Type B pancreatic cell (in vitro differentiated cells): ENCODE data around the gene ANK3. TPM values are rescaled to one million over a fixed set of nuclear protein-coding genes. Genes with fewer than 3 reads are reported as not detected.
A peak's percentile ranks its signal among the peaks of the same experiment; 100 is the strongest.

Experiments
- DNase-seq: peaks from one replicate; pipeline ENCODE4 v3.0.0; 2021; ENCODE audit warnings: mixed read lengths; ENCODE audit not compliant: unreplicated experiment; ENCODE audit errors: extremely low spot score
- H3K27ac Mint-ChIP-seq: 2 replicates; pipeline ENCODE4 v1.8.0; 2021; ENCODE audit warnings: mild to moderate bottlenecking, mixed read lengths
- H3K27me3 Mint-ChIP-seq: 2 replicates; pipeline ENCODE4 v1.8.0; 2021; ENCODE audit warnings: mixed read lengths
- H3K36me3 Mint-ChIP-seq: 2 replicates; pipeline ENCODE4 v1.8.0; 2021; ENCODE audit warnings: mixed read lengths
- H3K4me1 Mint-ChIP-seq: one replicate; pipeline ENCODE4 v1.8.0; 2021; ENCODE audit warnings: mixed read lengths; ENCODE audit not compliant: unreplicated experiment
- H3K4me3 Mint-ChIP-seq: 2 replicates; pipeline ENCODE4 v1.8.0; 2021; ENCODE audit warnings: mild to moderate bottlenecking, mixed read lengths
- H3K9me3 Mint-ChIP-seq: 2 replicates; pipeline ENCODE4 v1.8.0; 2021; ENCODE audit warnings: mixed read lengths
- total RNA-seq: library from RNA; stranded (reverse); gene quantifications from 2 replicates; pipeline ENCODE4 v1.2.1, GENCODE V29; 2021; ENCODE audit warnings: low replicate concordance
- TF ChIP-seq, protein P1 (sequence below): fragments of 200-600 bp; sonication (generic); conservative IDR thresholded peaks from 2 replicates; pipeline ENCODE4 v1.5.0; 2021; ENCODE audit warnings: antibody characterized with exemption, mild to moderate bottlenecking

Gene ANK3
- total RNA-seq, 1 donor from 2014 or later: 90.2 TPM

- TF ChIP-seq, protein P1, sequence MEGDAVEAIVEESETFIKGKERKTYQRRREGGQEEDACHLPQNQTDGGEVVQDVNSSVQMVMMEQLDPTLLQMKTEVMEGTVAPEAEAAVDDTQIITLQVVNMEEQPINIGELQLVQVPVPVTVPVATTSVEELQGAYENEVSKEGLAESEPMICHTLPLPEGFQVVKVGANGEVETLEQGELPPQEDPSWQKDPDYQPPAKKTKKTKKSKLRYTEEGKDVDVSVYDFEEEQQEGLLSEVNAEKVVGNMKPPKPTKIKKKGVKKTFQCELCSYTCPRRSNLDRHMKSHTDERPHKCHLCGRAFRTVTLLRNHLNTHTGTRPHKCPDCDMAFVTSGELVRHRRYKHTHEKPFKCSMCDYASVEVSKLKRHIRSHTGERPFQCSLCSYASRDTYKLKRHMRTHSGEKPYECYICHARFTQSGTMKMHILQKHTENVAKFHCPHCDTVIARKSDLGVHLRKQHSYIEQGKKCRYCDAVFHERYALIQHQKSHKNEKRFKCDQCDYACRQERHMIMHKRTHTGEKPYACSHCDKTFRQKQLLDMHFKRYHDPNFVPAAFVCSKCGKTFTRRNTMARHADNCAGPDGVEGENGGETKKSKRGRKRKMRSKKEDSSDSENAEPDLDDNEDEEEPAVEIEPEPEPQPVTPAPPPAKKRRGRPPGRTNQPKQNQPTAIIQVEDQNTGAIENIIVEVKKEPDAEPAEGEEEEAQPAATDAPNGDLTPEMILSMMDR: no peak
- no peak for DNase-seq
Observed at GRCh38 chr10:60353519-60354258, 36.0 kb downstream of the ANK3 start.

DNA sequence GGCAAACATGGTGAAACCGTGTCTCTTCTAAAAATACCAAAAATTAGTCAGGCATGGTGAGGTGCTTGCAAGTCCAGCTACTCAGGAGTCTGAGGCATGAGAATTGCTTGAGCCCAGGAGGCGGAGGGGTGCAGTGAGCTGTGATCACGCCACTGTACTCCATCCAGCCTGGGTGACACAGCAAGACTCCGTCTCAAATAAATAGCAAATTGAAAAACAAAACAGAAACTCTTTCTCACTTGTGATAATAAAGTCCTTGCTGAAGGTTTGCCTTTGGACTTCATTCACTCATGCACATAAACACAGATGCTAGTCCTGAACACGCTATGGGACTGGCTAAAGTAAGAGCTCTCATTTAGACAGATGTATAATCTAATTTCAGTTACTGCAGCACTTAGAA, 37.6 kb downstream of the ANK3 start:
- Mint-ChIP-seq H3K27ac (no peak overlapping the region), H3K36me3 (no peaks in the 10 kb centered on the region), H3K4me1 (peaks cover 40% of the 10 kb centered on the region), H3K4me3 (no peak overlapping the region), H3K9me3 (no peaks in the 10 kb centered on the region), H3K27me3 (no peaks in the 10 kb centered on the region)
- TF ChIP-seq, protein P1: no peak
- DNase-seq: no peak

More at GRCh38 chr10:60353519-60354258, 36.0 kb downstream of the ANK3 start:
- H3K4me1 Mint-ChIP-seq: peaks cover 39% of the 10 kb centered on the region
- H3K4me3 Mint-ChIP-seq: no peak overlapping the region
- no peaks in the 10 kb centered on the region for H3K27me3 Mint-ChIP-seq
- H3K36me3 Mint-ChIP-seq: no peaks in the 10 kb centered on the region
- peak overlapping the region; percentile 31 for H3K27ac Mint-ChIP-seq
- no peaks in the 10 kb centered on the region for H3K9me3 Mint-ChIP-seq

- Mint-ChIP-seq H3K36me3 (no peaks in the 10 kb centered on the region), H3K4me3 (no peak overlapping the region), H3K4me1 (peaks cover 40% of the 10 kb centered on the region), H3K27ac (no peak overlapping the region), H3K9me3 (no peaks in the 10 kb centered on the region), H3K27me3 (no peaks in the 10 kb centered on the region)
- DNase-seq: no peak
- TF ChIP-seq, protein P1: no peak
Observed at GRCh38 chr10:60351191-60351853, 38.4 kb downstream of the ANK3 start.

GRCh38 chr10:60350400-60350799, 39.3 kb downstream of the ANK3 start:
- H3K27ac Mint-ChIP-seq: no peak overlapping the region
- H3K9me3 Mint-ChIP-seq: no peaks in the 10 kb centered on the region
- no peaks in the 10 kb centered on the region for H3K27me3 Mint-ChIP-seq
- peaks cover 36% of the 10 kb centered on the region for H3K4me1 Mint-ChIP-seq
- H3K36me3 Mint-ChIP-seq: no peaks in the 10 kb centered on the region
- TF ChIP-seq, protein P1: no peak
- no peak for DNase-seq
- no peak overlapping the region for H3K4me3 Mint-ChIP-seq

DNA sequence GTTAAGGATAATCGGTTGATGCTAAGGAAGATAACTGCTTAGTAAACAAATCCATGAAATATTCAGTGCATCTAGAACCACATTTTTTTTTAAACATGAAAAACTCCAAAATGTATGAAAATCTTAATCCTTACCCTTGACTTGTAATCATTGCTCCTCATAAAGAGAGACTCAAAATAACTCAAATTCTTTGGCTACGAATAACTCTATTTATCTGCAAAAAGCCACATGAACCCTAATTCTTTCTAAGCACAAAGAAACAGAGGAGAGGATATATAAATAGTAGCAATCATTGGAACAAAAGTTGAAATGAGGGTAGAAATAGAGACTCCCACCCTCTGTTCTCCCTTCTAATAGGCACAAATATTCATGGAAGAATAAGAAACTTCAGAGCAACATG, 40.2 kb downstream of the ANK3 start:
- Mint-ChIP-seq H3K36me3 (no peaks in the 10 kb centered on the region), H3K27me3 (no peaks in the 10 kb centered on the region), H3K4me1 (peaks cover 36% of the 10 kb centered on the region), H3K9me3 (no peaks in the 10 kb centered on the region), H3K4me3 (no peak overlapping the region), H3K27ac (no peak overlapping the region)
- DNase-seq: no peak
- TF ChIP-seq, protein P1: no peak
